Effector memory CD4-positive, alpha-beta T cell (primary cell): ENCODE data around the gene FCN2.

Source experiments
- DNase-seq, 3 donors: peaks; one replicate each; pipeline ENCODE4 v3.0.0-alpha.2; 2020
- H3K27ac ChIP-seq: 2 replicates; pipeline ENCODE4 v1.7.0; 2013; ENCODE audit warnings: mild to moderate bottlenecking, low read length, moderate library complexity; ENCODE audit not compliant: insufficient read depth, poor library complexity, severe bottlenecking
- H3K27me3 ChIP-seq: replicated peaks from 2 replicates; pipeline ENCODE4 v1.7.0; 2013; ENCODE audit warnings: mild to moderate bottlenecking, low read length; ENCODE audit not compliant: insufficient read depth, control insufficient read depth, poor library complexity, severe bottlenecking
- H3K36me3 ChIP-seq: 2 replicates; pipeline ENCODE4 v1.7.0; 2013; ENCODE audit warnings: mild to moderate bottlenecking, low read length, moderate library complexity; ENCODE audit not compliant: control insufficient read depth, insufficient read depth
- H3K4me1 ChIP-seq: 2 replicates; pipeline ENCODE4 v1.7.0; 2013; ENCODE audit warnings: low read length, mild to moderate bottlenecking; ENCODE audit not compliant: control insufficient read depth, insufficient read depth, poor library complexity, severe bottlenecking
- H3K4me3 ChIP-seq: 2 replicates; pipeline ENCODE4 v1.7.0; 2013; ENCODE audit warnings: low read length, low read depth, mild to moderate bottlenecking; ENCODE audit not compliant: insufficient read depth, poor library complexity, severe bottlenecking
- H3K9me3 ChIP-seq: 2 replicates; pipeline ENCODE4 v1.7.0; 2013; ENCODE audit warnings: mild to moderate bottlenecking, low read length, moderate library complexity; ENCODE audit not compliant: control insufficient read depth

FCN2 gene

GRCh38 chr9:134879664-134880483 is 736 bp upstream of the FCN2 start:
- no peak overlapping the region for H3K4me3 ChIP-seq
- no peaks in the 10 kb centered on the region for H3K27me3 ChIP-seq

GRCh38 chr9:134881313-134881670 is 682 bp downstream of the FCN2 start:
- Histone ChIP-seq H3K4me1 (no peaks in the 10 kb centered on the region), H3K4me3 (no peak overlapping the region), H3K27ac (no peak overlapping the region), H3K36me3 (no peaks in the 10 kb centered on the region), H3K27me3 (no peaks in the 10 kb centered on the region), H3K9me3 (no peaks in the 10 kb centered on the region)
- no peak for DNase-seq

More at GRCh38 chr9:134879664-134880483, 736 bp upstream of the FCN2 start:
- DNase-seq = no peak
- no peaks in the 10 kb centered on the region for H3K36me3 ChIP-seq
- H3K4me1 ChIP-seq = no peaks in the 10 kb centered on the region
- H3K27ac ChIP-seq = no peak overlapping the region
- no peaks in the 10 kb centered on the region for H3K9me3 ChIP-seq

DNA sequence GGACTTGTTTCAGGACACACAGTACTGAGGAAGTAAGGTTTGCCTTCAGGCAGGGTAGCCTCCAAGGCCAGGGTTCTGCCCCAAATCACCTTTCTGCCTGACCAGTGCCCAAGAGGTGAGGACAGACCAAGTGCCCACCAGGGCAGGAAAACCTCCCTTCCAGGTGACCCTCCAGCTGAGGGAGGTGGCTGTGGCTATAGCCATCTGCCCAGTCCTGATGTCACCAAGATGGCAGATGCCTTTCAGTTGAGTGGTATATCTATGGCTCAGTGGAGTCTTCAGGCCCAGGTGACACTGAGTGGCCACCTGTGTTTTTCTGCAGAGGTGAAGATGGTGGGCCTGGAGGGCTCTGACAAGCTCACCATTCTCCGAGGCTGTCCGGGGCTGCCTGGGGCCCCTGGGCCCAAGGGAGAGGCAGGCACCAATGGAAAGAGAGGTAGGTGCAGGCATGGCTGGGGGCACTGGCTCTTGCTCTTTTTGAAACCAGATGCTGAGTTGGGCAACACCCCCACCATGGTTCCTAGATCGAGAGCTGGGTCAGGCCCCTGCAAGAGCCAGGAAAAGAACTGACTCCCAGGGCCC is 1.7 kb downstream of the FCN2 start:
- Histone ChIP-seq H3K4me3 (no peak overlapping the region), H3K4me1 (no peaks in the 10 kb centered on the region), H3K36me3 (no peaks in the 10 kb centered on the region), H3K27me3 (no peaks in the 10 kb centered on the region), H3K27ac (no peak overlapping the region), H3K9me3 (no peaks in the 10 kb centered on the region)
- DNase-seq = no peak

GRCh38 chr9:134883040-134883782 is 2.6 kb downstream of the FCN2 start:
- no peaks in the 10 kb centered on the region for H3K4me1 ChIP-seq
- H3K4me3 ChIP-seq = no peak overlapping the region
- H3K27ac ChIP-seq = no peak overlapping the region
- H3K36me3 ChIP-seq = no peaks in the 10 kb centered on the region
- no peak for DNase-seq
- no peaks in the 10 kb centered on the region for H3K27me3 ChIP-seq
- no peaks in the 10 kb centered on the region for H3K9me3 ChIP-seq

DNA sequence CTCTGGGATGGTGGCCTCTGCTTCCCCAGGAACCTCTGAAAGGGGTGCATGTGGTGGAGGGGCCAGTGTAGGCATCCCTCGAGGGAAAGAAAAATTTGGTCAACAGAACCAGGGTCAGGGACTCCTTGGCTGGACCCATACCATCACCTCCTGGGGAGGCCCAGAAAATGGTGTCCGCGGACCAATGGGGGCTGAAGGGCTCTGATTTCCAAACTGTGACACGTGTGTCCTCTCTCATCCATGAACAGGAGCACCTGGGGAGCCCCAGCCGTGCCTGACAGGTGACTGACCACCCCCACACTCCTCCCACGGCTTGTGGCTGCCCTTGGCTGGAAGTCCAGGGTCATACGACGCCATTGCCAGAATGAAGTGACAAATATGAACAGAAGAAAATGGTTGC is 3.9 kb downstream of the FCN2 start:
- Histone ChIP-seq H3K27ac (no peak overlapping the region), H3K4me1 (no peaks in the 10 kb centered on the region), H3K4me3 (no peak overlapping the region), H3K27me3 (no peaks in the 10 kb centered on the region), H3K36me3 (no peaks in the 10 kb centered on the region), H3K9me3 (no peaks in the 10 kb centered on the region)
- no peak for DNase-seq

- no peak for DNase-seq
- no peaks in the 10 kb centered on the region for H3K36me3 ChIP-seq
- H3K27ac ChIP-seq = no peak overlapping the region
- H3K27me3 ChIP-seq = no peaks in the 10 kb centered on the region
- H3K4me1 ChIP-seq = no peaks in the 10 kb centered on the region
- H3K4me3 ChIP-seq = no peak overlapping the region
- no peaks in the 10 kb centered on the region for H3K9me3 ChIP-seq
These were observed 4.5 kb downstream of the FCN2 start for GRCh38 chr9:134885001-134885678.

DNA sequence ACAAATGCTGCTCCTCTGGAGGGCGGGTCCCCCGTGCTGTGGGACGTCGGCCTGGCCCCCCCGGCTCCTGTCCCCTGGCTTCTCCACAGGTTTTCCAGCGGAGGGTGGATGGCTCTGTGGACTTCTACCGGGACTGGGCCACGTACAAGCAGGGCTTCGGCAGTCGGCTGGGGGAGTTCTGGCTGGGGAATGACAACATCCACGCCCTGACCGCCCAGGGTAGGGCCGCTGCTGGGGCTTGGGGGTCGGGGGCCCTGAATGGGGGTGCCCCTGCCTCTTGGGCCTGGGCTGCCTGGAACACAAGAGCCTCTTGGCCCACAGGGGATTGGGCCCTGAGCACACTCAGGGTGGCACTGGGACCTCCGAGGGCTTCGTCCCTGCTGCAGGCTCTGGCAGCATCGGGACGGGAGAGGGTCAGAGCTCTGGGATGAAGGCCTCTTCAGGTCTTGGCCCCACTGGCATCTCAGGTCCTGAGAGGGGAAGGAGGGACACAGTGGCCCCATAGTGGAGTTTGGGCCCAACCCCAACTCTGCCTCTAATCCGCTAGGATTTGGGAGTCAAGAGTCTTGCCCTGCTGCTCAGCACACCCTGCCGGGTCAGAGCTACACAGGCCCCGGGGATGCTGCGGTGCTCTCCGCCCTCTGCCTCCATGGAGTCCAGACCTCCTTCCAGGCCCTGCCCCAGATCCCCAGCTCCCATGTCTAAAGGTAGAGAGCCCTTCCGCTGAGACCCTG is 5.2 kb downstream of the FCN2 start:
- no peak for DNase-seq
- Histone ChIP-seq H3K9me3 (no peaks in the 10 kb centered on the region), H3K36me3 (no peaks in the 10 kb centered on the region), H3K4me3 (no peak overlapping the region), H3K27me3 (no peaks in the 10 kb centered on the region), H3K4me1 (no peaks in the 10 kb centered on the region), H3K27ac (no peak overlapping the region)

DNA sequence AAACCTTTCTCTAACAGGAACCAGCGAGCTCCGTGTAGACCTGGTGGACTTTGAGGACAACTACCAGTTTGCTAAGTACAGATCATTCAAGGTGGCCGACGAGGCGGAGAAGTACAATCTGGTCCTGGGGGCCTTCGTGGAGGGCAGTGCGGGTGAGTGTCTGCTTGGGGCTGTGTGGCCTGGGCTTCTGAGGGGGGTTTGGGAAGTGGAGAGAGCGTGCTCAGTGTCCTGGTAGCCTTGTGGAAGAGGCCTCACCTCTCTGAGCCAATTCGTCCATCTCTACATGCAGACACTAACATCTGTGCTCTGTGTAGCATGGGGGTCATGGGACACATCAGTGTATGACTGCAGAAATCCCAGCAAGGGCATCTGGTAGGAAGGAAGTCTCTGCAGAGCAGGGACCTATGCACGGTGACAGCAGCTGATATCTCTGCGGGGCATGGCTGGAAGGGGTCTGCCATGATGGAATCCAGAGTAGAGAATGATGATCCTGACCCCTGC is 5.9 kb downstream of the FCN2 start:
- H3K27ac ChIP-seq = no peak overlapping the region
- H3K27me3 ChIP-seq = no peaks in the 10 kb centered on the region
- no peaks in the 10 kb centered on the region for H3K4me1 ChIP-seq
- no peaks in the 10 kb centered on the region for H3K9me3 ChIP-seq
- DNase-seq = no peak
- H3K4me3 ChIP-seq = no peak overlapping the region
- no peaks in the 10 kb centered on the region for H3K36me3 ChIP-seq

- Histone ChIP-seq H3K27ac (no peak overlapping the region), H3K4me3 (no peak overlapping the region), H3K9me3 (no peaks in the 10 kb centered on the region), H3K27me3 (peaks cover 2% of the 10 kb centered on the region), H3K4me1 (no peaks in the 10 kb centered on the region), H3K36me3 (no peaks in the 10 kb centered on the region)
- DNase-seq = no peak
These were observed 6.6 kb downstream of the FCN2 start for GRCh38 chr9:134887219-134887618.
